Measurements from ENCODE around the gene TSPAN17. TPM values are rescaled to one million over a fixed set of nuclear protein-coding genes. Genes with fewer than 3 reads are reported as not detected.

The TSPAN17 gene
- total and polyA plus RNA-seq, 2 experiments from 2014 or later: 11.7 to 52.1 TPM

- H3K4me1 Mint-ChIP-seq: peaks cover 25% of the 10 kb centered on the region
- Histone ChIP-seq H3K27me3 (ENCODE audit: insufficient read depth) (peaks cover 10% of the 10 kb centered on the region), H3K4me3 (no peak overlapping the region), H2AFZ (no peak overlapping the region), H4K20me1 (replicated peaks; ENCODE audit: insufficient read depth) (0 out of 2 replicates have a peak, but pooled peaks cover 10% of the 10 kb centered on the region), H3K9me2 (ENCODE audit: insufficient read depth) (no peaks in the 10 kb centered on the region), H3F3A (replicated peaks; ENCODE audit: low read depth) (0 out of 2 replicates have a peak, but pooled peaks cover 11% of the 10 kb centered on the region), H3K4me1 (ENCODE audit: insufficient read depth) (peaks cover 7% of the 10 kb centered on the region; the same call in 1 of the 2 replicates), H3K79me2 (replicated peaks; ENCODE audit: insufficient read depth) (no peaks in the 10 kb centered on the region), H3K4me2 (0 out of 2 replicates have a peak overlapping the region, but pooled peaks have one; percentile 33), H3K36me3 (ENCODE audit: insufficient read depth) (no peaks in the 10 kb centered on the region), H3K27ac (ENCODE audit: low read depth) (no peak overlapping the region)
- DNase-seq (ENCODE audit: low spot score) (peak; percentile 60), ATAC-seq (peak; percentile 4; the same call in 1 of the 3 replicates)
- H3K27me3 Mint-ChIP-seq (ENCODE audit: insufficient read depth, low read depth, poor library complexity): peaks cover 27% of the 10 kb centered on the region
- TF ChIP-seq, protein P1, sequence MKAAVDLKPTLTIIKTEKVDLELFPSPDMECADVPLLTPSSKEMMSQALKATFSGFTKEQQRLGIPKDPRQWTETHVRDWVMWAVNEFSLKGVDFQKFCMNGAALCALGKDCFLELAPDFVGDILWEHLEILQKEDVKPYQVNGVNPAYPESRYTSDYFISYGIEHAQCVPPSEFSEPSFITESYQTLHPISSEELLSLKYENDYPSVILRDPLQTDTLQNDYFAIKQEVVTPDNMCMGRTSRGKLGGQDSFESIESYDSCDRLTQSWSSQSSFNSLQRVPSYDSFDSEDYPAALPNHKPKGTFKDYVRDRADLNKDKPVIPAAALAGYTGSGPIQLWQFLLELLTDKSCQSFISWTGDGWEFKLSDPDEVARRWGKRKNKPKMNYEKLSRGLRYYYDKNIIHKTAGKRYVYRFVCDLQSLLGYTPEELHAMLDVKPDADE (IDR thresholded peaks at IDR 0.05): no peak
- no peak for TF ChIP-seq POLR2AphosphoS5 (IDR thresholded peaks at IDR 0.05; ENCODE audit: low read depth)
- TF ChIP-seq ZNF331 (CRISPR knock-in tag; IDR thresholded peaks at IDR 0.05; ENCODE audit: low read depth): no peak
- no peak for TF ChIP-seq REST (IDR thresholded peaks at IDR 0.05; ENCODE audit: unreplicated experiment)
- no peak for TF ChIP-seq NANOG (IDR thresholded peaks at IDR 0.05; ENCODE audit: borderline replicate concordance)
- TF ChIP-seq, protein P2, sequence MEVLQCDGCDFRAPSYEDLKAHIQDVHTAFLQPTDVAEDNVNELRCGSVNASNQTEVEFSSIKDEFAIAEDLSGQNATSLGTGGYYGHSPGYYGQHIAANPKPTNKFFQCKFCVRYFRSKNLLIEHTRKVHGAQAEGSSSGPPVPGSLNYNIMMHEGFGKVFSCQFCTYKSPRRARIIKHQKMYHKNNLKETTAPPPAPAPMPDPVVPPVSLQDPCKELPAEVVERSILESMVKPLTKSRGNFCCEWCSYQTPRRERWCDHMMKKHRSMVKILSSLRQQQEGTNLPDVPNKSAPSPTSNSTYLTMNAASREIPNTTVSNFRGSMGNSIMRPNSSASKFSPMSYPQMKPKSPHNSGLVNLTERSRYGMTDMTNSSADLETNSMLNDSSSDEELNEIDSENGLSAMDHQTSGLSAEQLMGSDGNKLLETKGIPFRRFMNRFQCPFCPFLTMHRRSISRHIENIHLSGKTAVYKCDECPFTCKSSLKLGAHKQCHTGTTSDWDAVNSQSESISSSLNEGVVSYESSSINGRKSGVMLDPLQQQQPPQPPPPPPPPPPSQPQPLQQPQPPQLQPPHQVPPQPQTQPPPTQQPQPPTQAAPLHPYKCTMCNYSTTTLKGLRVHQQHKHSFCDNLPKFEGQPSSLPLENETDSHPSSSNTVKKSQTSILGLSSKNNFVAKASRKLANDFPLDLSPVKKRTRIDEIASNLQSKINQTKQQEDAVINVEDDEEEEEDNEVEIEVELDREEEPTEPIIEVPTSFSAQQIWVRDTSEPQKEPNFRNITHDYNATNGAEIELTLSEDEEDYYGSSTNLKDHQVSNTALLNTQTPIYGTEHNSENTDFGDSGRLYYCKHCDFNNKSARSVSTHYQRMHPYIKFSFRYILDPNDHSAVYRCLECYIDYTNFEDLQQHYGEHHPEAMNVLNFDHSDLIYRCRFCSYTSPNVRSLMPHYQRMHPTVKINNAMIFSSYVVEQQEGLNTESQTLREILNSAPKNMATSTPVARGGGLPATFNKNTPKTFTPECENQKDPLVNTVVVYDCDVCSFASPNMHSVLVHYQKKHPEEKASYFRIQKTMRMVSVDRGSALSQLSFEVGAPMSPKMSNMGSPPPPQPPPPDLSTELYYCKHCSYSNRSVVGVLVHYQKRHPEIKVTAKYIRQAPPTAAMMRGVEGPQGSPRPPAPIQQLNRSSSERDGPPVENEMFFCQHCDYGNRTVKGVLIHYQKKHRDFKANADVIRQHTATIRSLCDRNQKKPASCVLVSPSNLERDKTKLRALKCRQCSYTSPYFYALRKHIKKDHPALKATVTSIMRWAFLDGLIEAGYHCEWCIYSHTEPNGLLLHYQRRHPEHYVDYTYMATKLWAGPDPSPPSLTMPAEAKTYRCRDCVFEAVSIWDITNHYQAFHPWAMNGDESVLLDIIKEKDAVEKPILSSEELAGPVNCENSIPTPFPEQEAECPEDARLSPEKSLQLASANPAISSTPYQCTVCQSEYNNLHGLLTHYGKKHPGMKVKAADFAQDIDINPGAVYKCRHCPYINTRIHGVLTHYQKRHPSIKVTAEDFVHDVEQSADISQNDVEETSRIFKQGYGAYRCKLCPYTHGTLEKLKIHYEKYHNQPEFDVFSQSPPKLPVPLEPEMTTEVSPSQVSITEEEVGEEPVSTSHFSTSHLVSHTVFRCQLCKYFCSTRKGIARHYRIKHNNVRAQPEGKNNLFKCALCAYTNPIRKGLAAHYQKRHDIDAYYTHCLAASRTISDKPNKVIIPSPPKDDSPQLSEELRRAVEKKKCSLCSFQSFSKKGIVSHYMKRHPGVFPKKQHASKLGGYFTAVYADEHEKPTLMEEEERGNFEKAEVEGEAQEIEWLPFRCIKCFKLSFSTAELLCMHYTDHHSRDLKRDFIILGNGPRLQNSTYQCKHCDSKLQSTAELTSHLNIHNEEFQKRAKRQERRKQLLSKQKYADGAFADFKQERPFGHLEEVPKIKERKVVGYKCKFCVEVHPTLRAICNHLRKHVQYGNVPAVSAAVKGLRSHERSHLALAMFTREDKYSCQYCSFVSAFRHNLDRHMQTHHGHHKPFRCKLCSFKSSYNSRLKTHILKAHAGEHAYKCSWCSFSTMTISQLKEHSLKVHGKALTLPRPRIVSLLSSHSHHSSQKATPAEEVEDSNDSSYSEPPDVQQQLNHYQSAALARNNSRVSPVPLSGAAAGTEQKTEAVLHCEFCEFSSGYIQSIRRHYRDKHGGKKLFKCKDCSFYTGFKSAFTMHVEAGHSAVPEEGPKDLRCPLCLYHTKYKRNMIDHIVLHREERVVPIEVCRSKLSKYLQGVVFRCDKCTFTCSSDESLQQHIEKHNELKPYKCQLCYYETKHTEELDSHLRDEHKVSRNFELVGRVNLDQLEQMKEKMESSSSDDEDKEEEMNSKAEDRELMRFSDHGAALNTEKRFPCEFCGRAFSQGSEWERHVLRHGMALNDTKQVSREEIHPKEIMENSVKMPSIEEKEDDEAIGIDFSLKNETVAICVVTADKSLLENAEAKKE (CRISPR knock-in tag; IDR thresholded peaks at IDR 0.05): no peak
- no peak for TF ChIP-seq CREB1 (CRISPR knock-in tag; IDR thresholded peaks at IDR 0.05; ENCODE audit: low read depth)
- TF ChIP-seq EZH2phosphoT487 (IDR thresholded peaks at IDR 0.05; ENCODE audit: unreplicated experiment): no peak
- TF ChIP-seq, protein P3, sequence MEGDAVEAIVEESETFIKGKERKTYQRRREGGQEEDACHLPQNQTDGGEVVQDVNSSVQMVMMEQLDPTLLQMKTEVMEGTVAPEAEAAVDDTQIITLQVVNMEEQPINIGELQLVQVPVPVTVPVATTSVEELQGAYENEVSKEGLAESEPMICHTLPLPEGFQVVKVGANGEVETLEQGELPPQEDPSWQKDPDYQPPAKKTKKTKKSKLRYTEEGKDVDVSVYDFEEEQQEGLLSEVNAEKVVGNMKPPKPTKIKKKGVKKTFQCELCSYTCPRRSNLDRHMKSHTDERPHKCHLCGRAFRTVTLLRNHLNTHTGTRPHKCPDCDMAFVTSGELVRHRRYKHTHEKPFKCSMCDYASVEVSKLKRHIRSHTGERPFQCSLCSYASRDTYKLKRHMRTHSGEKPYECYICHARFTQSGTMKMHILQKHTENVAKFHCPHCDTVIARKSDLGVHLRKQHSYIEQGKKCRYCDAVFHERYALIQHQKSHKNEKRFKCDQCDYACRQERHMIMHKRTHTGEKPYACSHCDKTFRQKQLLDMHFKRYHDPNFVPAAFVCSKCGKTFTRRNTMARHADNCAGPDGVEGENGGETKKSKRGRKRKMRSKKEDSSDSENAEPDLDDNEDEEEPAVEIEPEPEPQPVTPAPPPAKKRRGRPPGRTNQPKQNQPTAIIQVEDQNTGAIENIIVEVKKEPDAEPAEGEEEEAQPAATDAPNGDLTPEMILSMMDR (conservative IDR thresholded peaks at IDR 0.05; ENCODE audit: low read depth in 2 of 2): no peak
- TF ChIP-seq ZNF114 (CRISPR knock-in tag; IDR thresholded peaks at IDR 0.05): no peak
- no peak for TF ChIP-seq STAT1 (IDR thresholded peaks at IDR 0.05; ENCODE audit: unreplicated experiment)
- H3K9me3 Mint-ChIP-seq: no peaks in the 10 kb centered on the region
- H3K27ac Mint-ChIP-seq: no peak overlapping the region
- no peak overlapping the region; the same call in 2 of the 3 replicates for H3K4me3 Mint-ChIP-seq
- no peaks in the 10 kb centered on the region for H3K36me3 Mint-ChIP-seq (ENCODE audit: low read depth)
These were observed 34.4 kb upstream of the TSPAN17 start for GRCh38 chr5:176612855-176613254.
